DMS 273 (cell line): Measurements from ENCODE around the gene CPNE5.
"Not testable (repeated sequence)": the region's sequence is repeated elsewhere in the genome, so short reads cannot be mapped to it uniquely, and the experiment has no call there.

Experiments
- DNase-seq: peaks from one replicate; lab custom pipeline; 2025; ENCODE audit not compliant: unreplicated experiment; lab: John Stamatoyannopoulos, UW

Gene CPNE5

DNA sequence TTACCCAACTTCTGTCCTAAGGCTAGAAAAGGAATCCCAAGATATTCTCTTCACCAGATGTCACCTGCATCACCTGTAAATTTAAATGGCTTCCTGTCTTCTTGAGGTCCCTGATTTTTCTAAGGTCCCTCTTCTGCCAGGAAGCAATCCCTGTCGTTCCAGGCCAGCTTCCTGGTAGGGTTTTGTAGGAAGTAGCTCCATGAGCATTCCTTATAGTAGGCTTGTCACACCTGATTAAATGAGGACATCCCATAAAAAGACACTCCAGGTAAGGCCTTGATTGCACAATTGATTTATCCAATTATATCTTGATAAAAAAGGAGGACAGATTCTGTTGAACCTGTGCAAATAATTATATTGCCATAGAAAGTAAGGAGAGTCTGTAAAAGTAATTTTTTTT is 132.9 kb downstream of the CPNE5 start:
- no peak for DNase-seq

DNA sequence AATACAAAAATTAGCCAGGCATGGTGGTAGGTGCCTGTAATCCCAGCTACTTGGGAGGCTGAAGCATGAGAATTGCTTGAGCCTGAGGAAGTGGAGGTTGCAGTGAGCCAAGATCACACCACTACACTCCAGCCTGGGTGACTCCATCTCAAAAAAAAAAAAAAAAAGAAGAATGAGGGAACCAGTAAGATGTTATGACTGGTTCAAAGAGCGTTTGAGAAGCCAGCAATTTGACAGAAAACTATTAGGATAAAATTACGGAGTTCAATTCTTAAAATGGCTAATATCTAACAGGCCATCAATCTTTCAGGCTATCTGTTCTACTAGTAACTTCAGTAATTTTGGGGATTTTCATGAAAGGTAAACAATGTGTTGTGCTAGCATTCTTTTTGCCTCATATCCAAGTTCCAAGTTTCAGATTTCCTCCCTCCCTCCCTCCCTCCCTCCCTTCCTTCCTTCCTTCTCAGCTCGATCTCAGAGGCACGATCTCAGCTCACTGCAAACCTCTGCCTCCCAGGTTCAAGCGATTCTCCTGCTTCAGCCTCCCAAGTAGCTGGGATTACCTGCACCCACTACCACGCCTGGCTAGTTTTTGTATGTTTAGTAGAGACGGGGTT is 134.2 kb downstream of the CPNE5 start:
- not testable (repeated sequence) for DNase-seq

GRCh38 chr6:36703982-36704381 is 135.3 kb downstream of the CPNE5 start:
- DNase-seq: no peak

DNA sequence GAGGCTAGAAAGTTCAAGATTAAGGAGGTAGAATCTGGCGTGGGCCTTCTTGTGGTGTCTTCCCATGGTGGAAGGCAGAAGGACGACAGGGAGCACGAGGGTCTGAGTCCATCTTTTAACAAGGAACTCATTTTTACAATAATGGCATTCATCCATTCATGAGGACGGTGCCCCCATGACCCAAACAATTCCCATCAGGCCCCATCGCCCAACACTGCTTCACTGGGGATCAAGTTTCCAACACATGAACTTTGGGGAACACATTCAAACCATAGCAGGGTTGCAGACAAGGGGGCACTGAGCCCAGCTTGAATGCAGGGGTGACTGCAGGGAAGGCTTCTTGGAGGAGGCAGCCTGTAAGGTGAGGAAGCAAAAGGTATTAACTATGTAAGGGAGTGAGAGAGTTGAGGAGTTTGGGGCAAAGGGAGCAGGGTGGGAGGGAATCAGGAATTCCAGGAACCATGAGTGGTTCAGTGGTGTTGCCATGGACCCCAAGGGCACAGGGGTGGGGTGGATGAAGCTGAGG is 136.1 kb downstream of the CPNE5 start:
- DNase-seq: no peak

- DNase-seq: no peak
These were observed 136.6 kb downstream of the CPNE5 start for GRCh38 chr6:36702656-36703055.

DNA sequence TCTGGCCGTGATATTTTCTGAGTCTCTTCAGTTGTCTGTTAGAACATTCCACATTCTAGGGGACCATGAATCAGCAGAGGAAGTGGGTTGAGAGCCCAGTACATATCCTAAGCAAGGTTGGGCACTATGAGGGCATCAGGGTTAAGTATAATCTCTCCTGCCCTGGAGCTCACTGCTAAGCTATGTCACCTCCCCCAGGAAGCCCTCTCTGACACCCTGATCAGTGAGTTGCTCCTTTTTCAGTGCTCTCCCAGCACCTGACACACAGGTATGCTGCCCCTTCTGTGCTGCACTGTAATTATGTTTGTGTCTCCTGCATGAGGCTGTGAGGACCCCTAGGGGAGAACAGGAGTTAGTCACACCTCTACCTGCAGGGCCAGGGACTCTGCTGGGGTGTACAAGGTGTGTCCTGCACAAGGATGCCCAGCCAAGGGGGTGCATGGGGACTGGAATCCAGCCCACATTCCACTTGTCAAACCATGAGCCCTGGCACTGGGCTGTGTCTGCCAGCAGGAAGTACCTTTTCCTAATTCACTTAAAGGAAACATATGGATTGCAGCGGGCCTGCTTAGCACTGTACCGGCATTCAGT is 137.7 kb downstream of the CPNE5 start:
- no peak for DNase-seq

DNA sequence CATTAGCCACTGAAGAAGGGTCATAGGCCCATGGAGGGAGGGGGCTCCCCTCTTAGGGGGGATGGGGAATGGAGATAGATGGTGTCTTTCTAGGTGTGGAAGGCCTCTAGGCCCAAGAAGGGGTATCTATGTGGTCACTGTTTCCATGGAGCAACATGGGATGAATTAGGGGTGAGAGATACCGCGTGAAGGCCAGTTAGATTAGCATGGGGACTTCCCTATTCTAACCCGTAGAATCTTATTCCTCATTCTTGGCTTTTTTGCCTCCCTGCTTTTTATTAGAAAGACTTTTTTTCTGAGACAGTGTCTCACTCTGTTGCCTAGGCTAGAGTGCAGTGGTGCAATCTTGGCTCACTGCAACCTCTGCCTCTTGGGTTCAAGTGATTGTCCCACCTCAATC is 138.4 kb downstream of the CPNE5 start:
- no peak for DNase-seq

DNA sequence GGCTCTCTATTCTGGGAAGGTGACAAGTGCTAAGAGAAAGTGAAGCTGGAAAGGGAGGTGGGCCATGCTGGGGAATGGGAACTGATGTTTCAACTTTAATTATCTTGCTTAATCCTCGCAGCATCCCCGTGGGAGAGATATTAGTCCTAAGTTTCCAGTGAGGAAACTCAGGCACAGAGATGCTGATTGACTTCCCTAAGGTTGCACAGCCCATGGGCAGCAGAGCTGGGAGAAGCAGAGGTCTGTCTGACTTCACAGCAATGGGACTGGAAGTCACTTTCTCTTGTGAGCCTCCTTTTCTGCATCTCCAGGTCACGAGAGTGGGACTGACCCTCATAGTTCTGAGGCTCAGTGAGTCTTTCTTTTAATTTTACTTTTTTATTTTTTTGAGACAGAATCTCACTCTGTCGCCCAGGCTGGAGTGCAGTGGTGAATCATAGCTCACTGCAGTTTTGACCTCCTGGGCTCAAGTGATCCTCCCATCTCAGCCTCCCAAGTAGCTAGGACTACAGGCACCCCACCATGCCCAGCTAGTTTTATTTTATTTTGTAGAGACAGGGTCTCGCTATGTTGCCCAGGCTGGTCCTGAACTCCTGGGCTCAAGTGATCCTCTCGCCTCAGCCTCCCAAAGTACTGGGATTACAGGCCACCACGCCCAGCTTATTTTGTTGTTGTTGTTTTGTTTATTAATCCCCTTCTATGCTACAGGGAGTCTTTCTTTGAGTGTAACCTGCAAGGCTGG is 139.0 kb downstream of the CPNE5 start:
- no peak for DNase-seq

DNA sequence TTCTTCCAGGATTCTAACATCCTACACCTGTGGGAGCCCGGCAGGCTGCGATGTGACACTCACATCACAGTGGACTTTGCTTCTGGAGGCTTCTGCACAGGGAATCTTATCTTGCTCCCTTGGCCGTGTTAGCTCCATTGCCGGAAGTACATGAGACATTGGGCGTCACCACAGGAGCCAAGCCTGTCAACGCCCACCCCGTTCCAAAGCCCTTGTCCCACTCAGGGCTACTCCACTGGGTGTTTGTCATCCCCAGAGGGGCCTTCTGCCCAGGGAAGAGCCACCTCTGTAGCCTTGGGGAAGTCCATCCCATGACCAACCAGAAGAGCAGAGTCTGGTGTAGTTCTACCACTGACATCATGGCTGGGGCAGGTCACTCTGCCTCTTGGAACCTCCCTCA is 139.9 kb downstream of the CPNE5 start:
- DNase-seq: no peak

- no peak for DNase-seq
These were observed 140.4 kb downstream of the CPNE5 start for GRCh38 chr6:36698871-36699271.

DNA sequence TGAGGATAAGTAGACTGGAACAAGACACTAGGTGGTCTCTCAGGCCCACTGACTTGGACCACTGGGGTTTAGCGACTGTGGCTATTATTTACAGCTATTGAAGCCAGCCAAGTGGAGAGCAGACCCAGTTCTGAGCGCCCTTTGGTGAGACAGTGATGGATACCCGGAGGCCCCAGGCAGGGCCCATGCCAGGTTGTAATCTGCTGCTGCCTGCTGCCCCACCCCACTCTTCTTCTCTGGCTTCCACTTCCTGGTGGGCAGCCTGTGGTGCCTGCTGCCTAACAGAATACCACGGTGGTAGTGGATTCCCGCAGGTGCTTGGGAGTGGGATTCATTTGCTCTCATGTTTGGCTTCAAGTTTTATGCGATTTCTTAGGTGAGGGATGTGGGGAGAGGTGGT is 141.0 kb downstream of the CPNE5 start:
- DNase-seq: no peak

GRCh38 chr6:36697481-36697903 is 141.8 kb downstream of the CPNE5 start, which contains the start of gene RAB44:
Gene RAB44 (plus strand): TSS chr6:36697826. CDS start chr6:36704236, 6,410 bp downstream.
- no peak for DNase-seq

DNA sequence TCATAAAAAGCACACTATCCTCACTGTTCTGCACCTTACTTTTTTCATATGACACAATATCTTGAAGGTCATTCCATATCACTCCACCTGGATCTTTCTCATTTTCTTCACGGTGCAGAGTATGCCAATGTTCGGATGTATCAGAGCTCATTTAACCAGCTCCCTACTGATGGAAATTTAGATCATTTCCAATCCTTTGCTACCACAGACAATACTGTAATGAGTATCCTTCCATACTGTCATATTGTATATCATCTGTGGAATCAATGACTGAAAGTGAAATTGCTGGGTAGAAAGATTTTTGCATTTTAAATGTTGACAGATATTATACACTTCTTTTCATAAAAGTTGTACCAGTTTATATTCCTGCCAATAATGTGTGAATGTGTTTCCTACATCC is 143.8 kb downstream of the CPNE5 start:
- DNase-seq: no peak

GRCh38 chr6:36694616-36695015 is 144.6 kb downstream of the CPNE5 start:
- no peak for DNase-seq

GRCh38 chr6:36692861-36693702 is 146.2 kb downstream of the CPNE5 start:
- DNase-seq: no peak

GRCh38 chr6:36692220-36692619 is 147.0 kb downstream of the CPNE5 start:
- DNase-seq: no peak

GRCh38 chr6:36691612-36692011 is 147.6 kb downstream of the CPNE5 start:
- DNase-seq: no peak

DNA sequence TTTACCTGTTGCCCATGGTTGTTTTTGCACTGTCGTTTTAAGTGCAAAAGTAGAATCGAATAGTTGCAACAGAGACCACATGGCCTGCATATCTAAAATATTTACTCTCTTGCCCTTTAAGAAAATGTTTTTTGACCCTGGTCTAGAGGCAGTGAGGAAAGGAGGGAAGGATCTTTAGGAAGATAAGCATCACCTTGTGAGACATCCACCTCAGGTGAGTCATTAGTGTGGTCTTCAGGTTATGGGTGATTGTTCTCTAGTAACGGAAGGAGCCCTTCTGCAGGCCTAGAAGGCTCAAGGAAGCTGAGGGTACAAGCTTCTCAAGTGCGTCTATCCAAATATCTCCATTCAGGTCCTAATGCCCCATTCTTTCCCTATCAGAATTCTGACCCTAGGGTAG is 148.2 kb downstream of the CPNE5 start:
- DNase-seq: no peak
